H1 (cell line): ENCODE results near the gene SLC26A1.

Experiments
- POLR2A ChIP-seq, 2 experiments: IDR thresholded peaks; 1 replicate in 1 of 2; 2 replicates in 1 of 2; pipeline ENCODE4 v1.6.1; 2011; ENCODE audit warnings: low read depth in 2 of 2, low read length in 2 of 2, mild to moderate bottlenecking in 2 of 2; ENCODE audit errors: control extremely low read depth in 1 of 2
- SP1 ChIP-seq: IDR thresholded peaks from 2 replicates; pipeline ENCODE4 v1.6.1; 2011; ENCODE audit warnings: low read depth, low read length
- SP2 ChIP-seq: IDR thresholded peaks from 2 replicates; pipeline ENCODE4 v1.6.1; 2012; ENCODE audit warnings: mild to moderate bottlenecking, low read length, inconsistent platforms
- TF ChIP-seq, protein P1 (sequence below), 3 experiments: IDR thresholded peaks; 1 replicate in 2 of 3; 2 replicates in 1 of 3; pipeline versions ENCODE4 v1.5.1 to v1.6.1; 2011; ENCODE audit warnings: low read length in 3 of 3, mild to moderate bottlenecking in 3 of 3, inconsistent platforms in 2 of 3, low read depth in 1 of 3, moderate library complexity in 1 of 3; ENCODE audit not compliant: insufficient read depth in 1 of 3; ENCODE audit errors: control extremely low read depth in 1 of 3
- TF ChIP-seq, protein P2 (sequence below): IDR thresholded peaks from 2 replicates; pipeline ENCODE4 v1.6.1; 2011; ENCODE audit warnings: low read depth, mild to moderate bottlenecking, low read length; ENCODE audit not compliant: insufficient read depth

DNA sequence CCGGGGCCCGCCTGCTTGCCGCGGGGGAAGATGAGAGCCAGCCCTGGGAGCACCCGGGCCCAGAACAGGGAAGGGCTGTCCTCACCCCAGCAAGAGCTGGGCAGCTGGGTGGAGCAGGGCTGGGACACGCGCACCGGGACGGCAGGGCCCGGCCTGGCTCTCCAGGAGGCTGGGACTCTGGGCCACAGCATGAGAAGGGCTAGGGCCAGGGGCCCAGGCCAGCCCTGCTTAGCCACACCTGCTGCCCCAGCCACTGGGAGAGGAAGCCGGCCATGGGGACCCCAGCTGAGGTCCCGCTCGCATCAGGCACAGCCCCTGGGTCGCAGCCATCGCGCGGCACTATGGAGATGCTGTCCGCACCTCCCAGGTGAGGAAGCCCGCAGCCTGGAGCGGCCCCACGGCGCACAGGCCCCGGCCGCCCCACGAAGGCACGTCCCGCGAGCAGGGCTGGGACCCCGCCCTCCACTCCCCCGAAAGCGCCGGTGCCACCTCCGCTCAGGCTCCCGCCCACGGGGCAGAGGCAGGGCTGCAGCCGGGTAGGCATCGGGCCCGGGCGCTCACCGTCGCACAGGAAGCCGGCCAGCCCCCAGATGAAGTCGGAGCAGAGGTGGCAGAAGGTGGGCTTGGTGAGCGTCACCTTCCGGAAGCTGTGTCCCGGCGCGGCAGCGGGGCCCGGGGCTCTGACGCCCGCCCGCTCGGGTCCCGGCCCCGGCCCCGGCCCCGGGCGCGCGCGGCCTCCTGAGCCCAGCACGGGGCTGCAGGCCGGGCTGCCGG is 20.4 kb downstream of the SLC26A1 start:
- TF ChIP-seq, protein P1, sequence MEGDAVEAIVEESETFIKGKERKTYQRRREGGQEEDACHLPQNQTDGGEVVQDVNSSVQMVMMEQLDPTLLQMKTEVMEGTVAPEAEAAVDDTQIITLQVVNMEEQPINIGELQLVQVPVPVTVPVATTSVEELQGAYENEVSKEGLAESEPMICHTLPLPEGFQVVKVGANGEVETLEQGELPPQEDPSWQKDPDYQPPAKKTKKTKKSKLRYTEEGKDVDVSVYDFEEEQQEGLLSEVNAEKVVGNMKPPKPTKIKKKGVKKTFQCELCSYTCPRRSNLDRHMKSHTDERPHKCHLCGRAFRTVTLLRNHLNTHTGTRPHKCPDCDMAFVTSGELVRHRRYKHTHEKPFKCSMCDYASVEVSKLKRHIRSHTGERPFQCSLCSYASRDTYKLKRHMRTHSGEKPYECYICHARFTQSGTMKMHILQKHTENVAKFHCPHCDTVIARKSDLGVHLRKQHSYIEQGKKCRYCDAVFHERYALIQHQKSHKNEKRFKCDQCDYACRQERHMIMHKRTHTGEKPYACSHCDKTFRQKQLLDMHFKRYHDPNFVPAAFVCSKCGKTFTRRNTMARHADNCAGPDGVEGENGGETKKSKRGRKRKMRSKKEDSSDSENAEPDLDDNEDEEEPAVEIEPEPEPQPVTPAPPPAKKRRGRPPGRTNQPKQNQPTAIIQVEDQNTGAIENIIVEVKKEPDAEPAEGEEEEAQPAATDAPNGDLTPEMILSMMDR (IDR thresholded peaks at IDR 0.05; ENCODE audit: control extremely low read depth in 1 of 3, insufficient read depth in 1 of 3, low read depth in 1 of 3, low read length in 3 of 3): no peak
- TF ChIP-seq POLR2A (IDR thresholded peaks at IDR 0.05; ENCODE audit: control extremely low read depth in 1 of 2, low read depth in 2 of 2, low read length in 2 of 2) (no peak), SP1 (no peak), SP2 (no peak)
- TF ChIP-seq, protein P2, sequence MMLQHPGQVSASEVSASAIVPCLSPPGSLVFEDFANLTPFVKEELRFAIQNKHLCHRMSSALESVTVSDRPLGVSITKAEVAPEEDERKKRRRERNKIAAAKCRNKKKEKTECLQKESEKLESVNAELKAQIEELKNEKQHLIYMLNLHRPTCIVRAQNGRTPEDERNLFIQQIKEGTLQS: no peak
